HG02840 (cell line): ENCODE measurements around the gene USP49.
"Not testable (repeated sequence)": the region's sequence is repeated elsewhere in the genome, so short reads cannot be mapped to it uniquely, and the experiment has no call there.

Experiments used
- ATAC-seq: cut with Tn5 transposase; IDR thresholded peaks from one replicate; pipeline ENCODE4 v1.9.1; 2021; ENCODE audit warnings: mild to moderate bottlenecking, moderate library complexity, moderate number of reproducible peaks; ENCODE audit not compliant: unreplicated experiment, low FRiP score

The USP49 gene

GRCh38 chr6:41815587-41815986 lies 79.6 kb downstream of the USP49 start:
- no peak for ATAC-seq

GRCh38 chr6:41814629-41815028 lies 80.5 kb downstream of the USP49 start:
- no peak for ATAC-seq

GRCh38 chr6:41813956-41814355 lies 81.2 kb downstream of the USP49 start:
- ATAC-seq: no peak

GRCh38 chr6:41813469-41813868 lies 81.7 kb downstream of the USP49 start:
- ATAC-seq: no peak

GRCh38 chr6:41811946-41812345 lies 83.2 kb downstream of the USP49 start:
- not testable (repeated sequence) for ATAC-seq

GRCh38 chr6:41811095-41811494 lies 84.1 kb downstream of the USP49 start:
- no peak for ATAC-seq

GRCh38 chr6:41805830-41806774 lies 89.1 kb downstream of the USP49 start:
- no peak for ATAC-seq

- no peak for ATAC-seq
Measured at GRCh38 chr6:41801380-41801779, 93.8 kb downstream of the USP49 start.

- ATAC-seq: no peak
Measured at GRCh38 chr6:41799559-41799911, 95.6 kb downstream of the USP49 start.

GRCh38 chr6:41798901-41799558 lies 96.1 kb downstream of the USP49 start:
- no peak for ATAC-seq

GRCh38 chr6:41796474-41796873 lies 98.7 kb downstream of the USP49 start:
- ATAC-seq: no peak

GRCh38 chr6:41791984-41792383 lies 103.2 kb downstream of the USP49 start:
- no peak for ATAC-seq

GRCh38 chr6:41791305-41791704 lies 103.9 kb downstream of the USP49 start:
- ATAC-seq: no peak

- ATAC-seq: no peak
Measured at GRCh38 chr6:41790045-41790444, 105.1 kb downstream of the USP49 start.

GRCh38 chr6:41789390-41789724 lies 105.8 kb downstream of the USP49 start:
- ATAC-seq: no peak

GRCh38 chr6:41787219-41787917 lies 107.8 kb downstream of the USP49 start, which contains the start of gene TOMM6:
Gene TOMM6, plus strand, starts transcription at chr6:41787694. Its CDS starts 4 bp downstream, at chr6:41787698.
- ATAC-seq: peak; percentile 82

GRCh38 chr6:41786451-41787218 lies 108.5 kb downstream of the USP49 start:
- peak; percentile 52 for ATAC-seq

GRCh38 chr6:41785689-41786450 lies 109.3 kb downstream of the USP49 start:
- no peak for ATAC-seq

- no peak for ATAC-seq
Measured at GRCh38 chr6:41785254-41785653, 109.9 kb downstream of the USP49 start.
